Prostate gland (tissue), 2 donors: ENCODE data around the gene GALNT11.

Experiments used
- POLR2AphosphoS5 ChIP-seq: sonication (generic); formaldehyde crosslinking; IDR thresholded peaks from one replicate; pipeline ENCODE4 v1.6.1; 2017; ENCODE audit warnings: antibody characterized with exemption
- TF ChIP-seq, protein P1 (sequence below), 4 experiments: fragments of 200-600 bp in 2 of 4; fragments of 450-650 bp in 2 of 4; sonication (generic) in 2 of 4; IDR thresholded peaks; 1 replicate in 3 of 4; 2 replicates in 1 of 4; pipeline ENCODE4 v1.5.1; 2016 to 2019; ENCODE audit warnings: antibody characterized with exemption in 4 of 4, mild to moderate bottlenecking in 2 of 4, moderate library complexity in 2 of 4

DNA sequence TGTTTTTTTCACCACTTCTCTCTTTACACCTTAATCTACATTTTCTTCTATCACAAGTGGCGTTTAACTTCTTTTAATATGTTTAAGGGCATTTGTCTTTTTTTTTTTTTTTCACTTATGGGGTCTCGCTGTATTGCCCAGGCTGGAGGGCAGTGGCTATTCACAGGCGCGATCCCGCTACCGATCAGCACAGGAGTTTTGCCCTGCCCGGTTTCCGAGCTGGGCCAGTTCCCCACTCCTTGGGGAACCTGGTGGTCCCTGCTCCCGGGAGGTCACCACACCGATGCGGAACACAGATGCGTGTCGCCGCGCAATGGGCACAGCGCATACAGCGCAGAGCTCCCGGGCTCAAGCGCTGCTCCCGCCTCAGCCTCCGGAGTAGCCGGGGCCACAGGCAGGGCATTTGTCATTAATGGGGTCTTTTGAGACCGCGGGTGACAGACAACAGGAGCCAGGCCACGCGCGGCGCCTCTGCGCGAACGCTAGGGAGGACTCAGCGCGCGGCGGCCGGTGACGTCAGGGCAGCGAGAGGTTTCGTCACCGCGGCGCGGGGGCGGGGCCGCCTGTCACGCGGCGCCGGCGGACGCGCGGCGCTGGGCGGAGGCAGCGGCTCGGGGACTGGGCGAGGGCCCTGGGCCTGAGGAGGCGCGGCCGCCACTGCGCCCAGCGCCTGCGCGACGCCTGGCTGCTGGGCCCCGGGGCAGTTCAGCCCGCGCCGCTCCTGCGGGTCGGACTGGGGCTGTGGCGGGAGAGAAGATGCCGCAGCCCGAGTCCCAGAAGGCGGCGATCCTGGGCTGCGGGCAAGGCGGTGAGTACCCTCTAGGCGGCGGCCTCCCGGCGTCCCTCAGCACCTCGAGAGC lies at the start of gene GALNT11:
- TF ChIP-seq, protein P1, sequence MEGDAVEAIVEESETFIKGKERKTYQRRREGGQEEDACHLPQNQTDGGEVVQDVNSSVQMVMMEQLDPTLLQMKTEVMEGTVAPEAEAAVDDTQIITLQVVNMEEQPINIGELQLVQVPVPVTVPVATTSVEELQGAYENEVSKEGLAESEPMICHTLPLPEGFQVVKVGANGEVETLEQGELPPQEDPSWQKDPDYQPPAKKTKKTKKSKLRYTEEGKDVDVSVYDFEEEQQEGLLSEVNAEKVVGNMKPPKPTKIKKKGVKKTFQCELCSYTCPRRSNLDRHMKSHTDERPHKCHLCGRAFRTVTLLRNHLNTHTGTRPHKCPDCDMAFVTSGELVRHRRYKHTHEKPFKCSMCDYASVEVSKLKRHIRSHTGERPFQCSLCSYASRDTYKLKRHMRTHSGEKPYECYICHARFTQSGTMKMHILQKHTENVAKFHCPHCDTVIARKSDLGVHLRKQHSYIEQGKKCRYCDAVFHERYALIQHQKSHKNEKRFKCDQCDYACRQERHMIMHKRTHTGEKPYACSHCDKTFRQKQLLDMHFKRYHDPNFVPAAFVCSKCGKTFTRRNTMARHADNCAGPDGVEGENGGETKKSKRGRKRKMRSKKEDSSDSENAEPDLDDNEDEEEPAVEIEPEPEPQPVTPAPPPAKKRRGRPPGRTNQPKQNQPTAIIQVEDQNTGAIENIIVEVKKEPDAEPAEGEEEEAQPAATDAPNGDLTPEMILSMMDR (IDR thresholded peaks at IDR 0.05), result peak in 3 of 4 experiments; percentile 28 to 61 (median 57)
- peak; percentile 55 for TF ChIP-seq POLR2AphosphoS5
